Peyer's patch (tissue), 4 donors: ENCODE data around the gene SBF2.

ENCODE experiments used
- POLR2A ChIP-seq, 2 donors: fragments of 450-650 bp; IDR thresholded peaks; one replicate each; pipeline ENCODE4 v1.5.1; 2017; ENCODE audit warnings: antibody characterized with exemption in 2 of 2, mild to moderate bottlenecking in 2 of 2, moderate library complexity in 2 of 2
- TF ChIP-seq, protein P1 (sequence below), 6 experiments: fragments of 450-650 bp in 4 of 6; fragments of 200-600 bp in 2 of 6; sonication (generic) in 1 of 6; IDR thresholded peaks; one replicate each; pipeline ENCODE4 v1.5.1; 2017 to 2019; ENCODE audit warnings: antibody characterized with exemption in 6 of 6, mild to moderate bottlenecking in 3 of 6, moderate library complexity in 1 of 6

- TF ChIP-seq, protein P1, sequence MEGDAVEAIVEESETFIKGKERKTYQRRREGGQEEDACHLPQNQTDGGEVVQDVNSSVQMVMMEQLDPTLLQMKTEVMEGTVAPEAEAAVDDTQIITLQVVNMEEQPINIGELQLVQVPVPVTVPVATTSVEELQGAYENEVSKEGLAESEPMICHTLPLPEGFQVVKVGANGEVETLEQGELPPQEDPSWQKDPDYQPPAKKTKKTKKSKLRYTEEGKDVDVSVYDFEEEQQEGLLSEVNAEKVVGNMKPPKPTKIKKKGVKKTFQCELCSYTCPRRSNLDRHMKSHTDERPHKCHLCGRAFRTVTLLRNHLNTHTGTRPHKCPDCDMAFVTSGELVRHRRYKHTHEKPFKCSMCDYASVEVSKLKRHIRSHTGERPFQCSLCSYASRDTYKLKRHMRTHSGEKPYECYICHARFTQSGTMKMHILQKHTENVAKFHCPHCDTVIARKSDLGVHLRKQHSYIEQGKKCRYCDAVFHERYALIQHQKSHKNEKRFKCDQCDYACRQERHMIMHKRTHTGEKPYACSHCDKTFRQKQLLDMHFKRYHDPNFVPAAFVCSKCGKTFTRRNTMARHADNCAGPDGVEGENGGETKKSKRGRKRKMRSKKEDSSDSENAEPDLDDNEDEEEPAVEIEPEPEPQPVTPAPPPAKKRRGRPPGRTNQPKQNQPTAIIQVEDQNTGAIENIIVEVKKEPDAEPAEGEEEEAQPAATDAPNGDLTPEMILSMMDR (IDR thresholded peaks at IDR 0.05), result no peak
- TF ChIP-seq POLR2A (IDR thresholded peaks at IDR 0.05), result no peak
These were observed 249.4 kb downstream of the SBF2 start for GRCh38 chr11:10044618-10045017.
